Stimulated activated CD4-positive, alpha-beta T cell treated with anti-CD3 and anti-CD28 coated beads, Interleukin-2, amount 100 ng/mL, for 48 hours (primary cell): ENCODE measurements around the gene NT5C2.
"Not testable (repeated sequence)": the region's sequence is repeated elsewhere in the genome, so short reads cannot be mapped to it uniquely, and the experiment has no call there.

Experiments
- DNase-seq, 2 donors: peaks; one replicate each; pipeline ENCODE4 v3.0.0-alpha.2; 2020

The NT5C2 gene

GRCh38 chr10:103083266-103083976, 109.7 kb downstream of the NT5C2 start:
- DNase-seq: no peak

GRCh38 chr10:103082683-103083082, 110.4 kb downstream of the NT5C2 start:
- DNase-seq: no peak

- DNase-seq: no peak
Observed at GRCh38 chr10:103080891-103081581, 112.0 kb downstream of the NT5C2 start.

- no peak for DNase-seq
Observed at GRCh38 chr10:103079946-103080345, 113.1 kb downstream of the NT5C2 start.

GRCh38 chr10:103079100-103079499, 114.0 kb downstream of the NT5C2 start:
- no peak for DNase-seq

GRCh38 chr10:103078676-103079075, 114.4 kb downstream of the NT5C2 start:
- no peak for DNase-seq

GRCh38 chr10:103078309-103078615, 114.8 kb downstream of the NT5C2 start:
- DNase-seq: no peak

GRCh38 chr10:103077491-103078308, 115.4 kb downstream of the NT5C2 start:
- no peak for DNase-seq

GRCh38 chr10:103077020-103077419, 116.1 kb downstream of the NT5C2 start:
- no peak for DNase-seq

GRCh38 chr10:103072891-103073290, 120.2 kb downstream of the NT5C2 start:
- no peak for DNase-seq

- no peak for DNase-seq
Observed at GRCh38 chr10:103072276-103072675, 120.8 kb downstream of the NT5C2 start.

- DNase-seq: peak; percentile 63
Observed at GRCh38 chr10:103069453-103070331, 123.4 kb downstream of the NT5C2 start.

GRCh38 chr10:103067956-103068355, 125.1 kb downstream of the NT5C2 start:
- no peak for DNase-seq

GRCh38 chr10:103067484-103067883, 125.6 kb downstream of the NT5C2 start:
- DNase-seq: no peak

GRCh38 chr10:103067099-103067477, 126.0 kb downstream of the NT5C2 start:
- not testable (repeated sequence) for DNase-seq

GRCh38 chr10:103066141-103067098, 126.7 kb downstream of the NT5C2 start:
- no peak for DNase-seq

GRCh38 chr10:103064956-103065355, 128.1 kb downstream of the NT5C2 start:
- no peak for DNase-seq

GRCh38 chr10:103062854-103063590, 130.1 kb downstream of the NT5C2 start:
- DNase-seq: no peak

- DNase-seq: no peak
Observed at GRCh38 chr10:103060575-103060974, 132.5 kb downstream of the NT5C2 start.

- DNase-seq: no peak
Observed at GRCh38 chr10:103058034-103058433, 135.0 kb downstream of the NT5C2 start.

- DNase-seq: no peak
Observed at GRCh38 chr10:103055105-103055504, 138.0 kb downstream of the NT5C2 start.
